Measurements from ENCODE around the gene CD300A.

GRCh38 chr17:74450231-74450630, 16.2 kb upstream of the CD300A start:
- TF ChIP-seq POLR2A (IDR thresholded peaks at IDR 0.05; ENCODE audit: low read length) (no peak), GATA1 (IDR thresholded peaks at IDR 0.05; ENCODE audit: low read depth, low read length) (no peak)

Measured in erythroblast (primary cell).